OCI-LY7 (cell line): ENCODE measurements around the gene FOXN3. TPM values are rescaled to one million over a fixed set of nuclear protein-coding genes. Genes with fewer than 3 reads are reported as not detected.
A peak's percentile ranks its signal among the peaks of the same experiment; 100 is the strongest.

Experiments used
- BruUV-seq: library from RNA; stranded (reverse); fragments of 400-500 nt; replicated peaks from 2 replicates; lab custom pipeline; 2021; lab: Mats Ljungman, UMichigan
- CTCF ChIA-PET: fragments of 300-600 bp; sonication (Branson Sonifier 250); formaldehyde crosslinking; loops from one replicate; lab custom pipeline; 2022; ENCODE audit warnings: antibody characterized with exemption; ENCODE audit not compliant: unreplicated experiment; lab: Charles Lee
- POLR2A ChIA-PET: fragments of 300-600 bp; sonication (Branson Sonifier 250); formaldehyde crosslinking; loops from one replicate; lab custom pipeline; 2022; ENCODE audit warnings: antibody characterized with exemption; lab: Charles Lee
- DNase-seq: peaks from one replicate; pipeline ENCODE4 v3.0.0-alpha.2; 2015; ENCODE audit warnings: low spot score
- H2AFZ ChIP-seq: fragments of 200-600 bp; sonication (generic), shearing (Covaris generic); 2 replicates; pipeline ENCODE4 v1.6.1; 2014; ENCODE audit warnings: mild to moderate bottlenecking, antibody characterized with exemption, low read length, moderate library complexity
- H3K27ac ChIP-seq: fragments of 200-600 bp; sonication (generic); 2 replicates; pipeline ENCODE4 v1.5.1; 2014; ENCODE audit warnings: mixed run types, low read depth, mild to moderate bottlenecking, moderate library complexity, low read length, inconsistent platforms; ENCODE audit not compliant: poor library complexity, severe bottlenecking
- H3K36me3 ChIP-seq: fragments of 200-600 bp; sonication (generic); 2 replicates; pipeline ENCODE4 v1.6.1; 2014; ENCODE audit warnings: mild to moderate bottlenecking, antibody characterized with exemption, low read length, moderate library complexity, mixed read lengths; ENCODE audit not compliant: insufficient read depth
- H3K4me1 ChIP-seq: fragments of 200-600 bp; sonication (generic); 2 replicates; pipeline ENCODE4 v1.5.1; 2014; ENCODE audit warnings: mild to moderate bottlenecking, low read length; ENCODE audit not compliant: insufficient read depth, poor library complexity, severe bottlenecking
- H3K4me2 ChIP-seq: fragments of 200-600 bp; sonication (generic); 2 replicates; pipeline ENCODE4 v1.6.1; 2014; ENCODE audit warnings: mild to moderate bottlenecking, low read length
- H3K4me3 ChIP-seq: fragments of 200-600 bp; sonication (generic); 2 replicates; pipeline ENCODE4 v1.5.1; 2014; ENCODE audit warnings: mild to moderate bottlenecking, low read depth, low read length; ENCODE audit not compliant: poor library complexity, severe bottlenecking
- H3K79me2 ChIP-seq: fragments of 200-600 bp; sonication (generic); 2 replicates; pipeline ENCODE4 v1.6.1; 2016; ENCODE audit warnings: low read depth, mild to moderate bottlenecking, low read length, moderate library complexity, mixed read lengths; ENCODE audit not compliant: insufficient read depth
- H3K9me2 ChIP-seq: fragments of 200-600 bp; sonication (generic); 2 replicates; pipeline ENCODE4 v1.6.1; 2016; ENCODE audit warnings: mild to moderate bottlenecking, low read length, mixed read lengths; ENCODE audit not compliant: insufficient read depth
- H3K9me3 ChIP-seq: fragments of 200-600 bp; sonication (generic); 2 replicates; pipeline ENCODE4 v1.6.1; 2014; ENCODE audit warnings: mild to moderate bottlenecking, mixed run types, low read length, mixed read lengths
- H4K20me1 ChIP-seq: fragments of 200-600 bp; sonication (generic); 2 replicates; pipeline ENCODE4 v1.6.1; 2014; ENCODE audit warnings: mild to moderate bottlenecking, antibody characterized with exemption, low read length, moderate library complexity, mixed read lengths; ENCODE audit not compliant: insufficient read depth
- EZH2phosphoT487 ChIP-seq: fragments of 200-600 bp; sonication (generic); IDR thresholded peaks from 2 replicates; pipeline ENCODE4 v1.6.1; 2018; ENCODE audit warnings: low read depth, borderline replicate concordance, mild to moderate bottlenecking, mixed run types, antibody characterized with exemption, low read length, moderate library complexity, mixed read lengths
- intact Hi-C: fragments of 100-400 bp; cut with micrococcal nuclease; formaldehyde crosslinking; loops from one replicate; pipeline ENCODE4 v1.10.0; 2022; ENCODE audit not compliant: unreplicated experiment
- total RNA-seq, 2 experiments: library from RNA; depleted of rRNA in 1 of 2; stranded (reverse); fragments of >200 nt in 1 of 2; shearing (Covaris generic) in 1 of 2; gene quantifications; 2 replicates each; pipeline ENCODE4 v1.2.3, GENCODE V29; 2014 to 2022
- TF ChIP-seq, protein P1 (sequence below): fragments of 200-600 bp; sonication (generic); conservative IDR thresholded peaks from 2 replicates; pipeline ENCODE4 v1.5.1; 2014; ENCODE audit warnings: mild to moderate bottlenecking, antibody characterized with exemption, low read length, moderate library complexity, mixed read lengths

FOXN3 gene
- total RNA-seq, 2 experiments from 2014 or later = 77.7 to 102 TPM

DNA sequence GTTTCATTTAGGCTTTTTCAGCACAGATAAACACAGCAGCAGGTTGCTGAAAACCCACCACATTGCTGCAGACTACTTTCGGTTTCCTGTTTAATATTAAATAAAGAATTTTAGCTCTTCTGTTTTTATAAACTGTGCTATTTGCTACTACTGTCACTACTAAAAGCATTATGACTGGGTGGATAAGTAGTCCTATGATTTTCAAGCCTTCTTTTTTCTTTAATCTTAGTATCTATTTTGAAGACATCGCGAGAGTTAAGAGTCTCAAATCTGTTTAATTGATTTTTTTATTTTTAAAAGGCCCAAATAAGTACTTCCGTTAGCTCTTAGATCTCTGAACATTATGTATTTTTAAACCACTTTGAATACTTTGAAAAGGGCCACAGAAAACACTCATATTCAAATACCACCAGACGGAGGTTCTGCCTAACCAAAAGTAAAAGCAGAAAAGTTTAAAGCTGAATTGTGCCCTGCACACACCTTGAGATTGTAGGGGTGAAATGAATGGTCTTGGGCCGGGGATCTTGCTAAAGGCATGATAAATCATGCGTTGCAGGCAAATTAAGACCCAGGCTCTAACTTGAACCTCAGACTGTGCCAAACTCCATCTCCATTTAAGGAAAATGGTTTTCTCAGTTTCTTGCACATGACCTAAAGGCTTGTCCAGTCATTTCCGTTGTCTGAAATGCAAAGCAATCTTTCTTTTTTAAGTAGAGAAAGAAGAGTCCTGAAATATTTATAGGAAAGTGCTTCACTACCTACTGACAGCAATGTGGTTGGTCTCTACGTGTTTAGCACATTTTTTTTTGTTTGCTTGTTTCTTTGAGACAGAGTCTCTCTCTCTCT is 13.6 kb upstream of the FOXN3 start:
- H3K4me1 ChIP-seq = peaks cover 90% of the 10 kb centered on the region
- no peaks in the 10 kb centered on the region; the same call in 1 of the 2 replicates for H3K9me3 ChIP-seq
- H4K20me1 ChIP-seq = no peaks in the 10 kb centered on the region
- no peaks in the 10 kb centered on the region for H3K9me2 ChIP-seq
- H3K4me3 ChIP-seq = peak overlapping the region; percentile 67
- intact Hi-C loops = loop anchor here (1.0 to 10.0 kb wide), 6 partner anchors 14 to 524 kb away; partner anchors contain the start of genes EFCAB11 and TDP1
- H2AFZ ChIP-seq = peak overlapping the region; percentile 47; the same call in 1 of the 2 replicates
- H3K36me3 ChIP-seq = peaks cover 9% of the 10 kb centered on the region; the same call in 1 of the 2 replicates
- peak; percentile 97 for DNase-seq
- peak overlapping the region; percentile 99 for H3K4me2 ChIP-seq
- TF ChIP-seq, protein P1, sequence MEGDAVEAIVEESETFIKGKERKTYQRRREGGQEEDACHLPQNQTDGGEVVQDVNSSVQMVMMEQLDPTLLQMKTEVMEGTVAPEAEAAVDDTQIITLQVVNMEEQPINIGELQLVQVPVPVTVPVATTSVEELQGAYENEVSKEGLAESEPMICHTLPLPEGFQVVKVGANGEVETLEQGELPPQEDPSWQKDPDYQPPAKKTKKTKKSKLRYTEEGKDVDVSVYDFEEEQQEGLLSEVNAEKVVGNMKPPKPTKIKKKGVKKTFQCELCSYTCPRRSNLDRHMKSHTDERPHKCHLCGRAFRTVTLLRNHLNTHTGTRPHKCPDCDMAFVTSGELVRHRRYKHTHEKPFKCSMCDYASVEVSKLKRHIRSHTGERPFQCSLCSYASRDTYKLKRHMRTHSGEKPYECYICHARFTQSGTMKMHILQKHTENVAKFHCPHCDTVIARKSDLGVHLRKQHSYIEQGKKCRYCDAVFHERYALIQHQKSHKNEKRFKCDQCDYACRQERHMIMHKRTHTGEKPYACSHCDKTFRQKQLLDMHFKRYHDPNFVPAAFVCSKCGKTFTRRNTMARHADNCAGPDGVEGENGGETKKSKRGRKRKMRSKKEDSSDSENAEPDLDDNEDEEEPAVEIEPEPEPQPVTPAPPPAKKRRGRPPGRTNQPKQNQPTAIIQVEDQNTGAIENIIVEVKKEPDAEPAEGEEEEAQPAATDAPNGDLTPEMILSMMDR = no peak; the same call in 1 of the 2 replicates
- no peak for TF ChIP-seq EZH2phosphoT487
- H3K27ac ChIP-seq = peak overlapping the region; percentile 100
- BruUV-seq = TSS peak; percentile 89
- POLR2A ChIA-PET = interaction anchor here (0.7 to 4.4 kb wide), 17 partner anchors 12 to 524 kb away, joined by 3 to 21 read pairs (median 3); partner anchors contain the start of gene EFCAB11
- CTCF ChIA-PET = interaction anchor here (1.0 kb wide), 1 partner anchor 343 kb away, joined by 4 read pairs; no protein-coding TSS in a partner anchor
- H3K79me2 ChIP-seq = peaks cover 14% of the 10 kb centered on the region; the same call in 1 of the 2 replicates

DNA sequence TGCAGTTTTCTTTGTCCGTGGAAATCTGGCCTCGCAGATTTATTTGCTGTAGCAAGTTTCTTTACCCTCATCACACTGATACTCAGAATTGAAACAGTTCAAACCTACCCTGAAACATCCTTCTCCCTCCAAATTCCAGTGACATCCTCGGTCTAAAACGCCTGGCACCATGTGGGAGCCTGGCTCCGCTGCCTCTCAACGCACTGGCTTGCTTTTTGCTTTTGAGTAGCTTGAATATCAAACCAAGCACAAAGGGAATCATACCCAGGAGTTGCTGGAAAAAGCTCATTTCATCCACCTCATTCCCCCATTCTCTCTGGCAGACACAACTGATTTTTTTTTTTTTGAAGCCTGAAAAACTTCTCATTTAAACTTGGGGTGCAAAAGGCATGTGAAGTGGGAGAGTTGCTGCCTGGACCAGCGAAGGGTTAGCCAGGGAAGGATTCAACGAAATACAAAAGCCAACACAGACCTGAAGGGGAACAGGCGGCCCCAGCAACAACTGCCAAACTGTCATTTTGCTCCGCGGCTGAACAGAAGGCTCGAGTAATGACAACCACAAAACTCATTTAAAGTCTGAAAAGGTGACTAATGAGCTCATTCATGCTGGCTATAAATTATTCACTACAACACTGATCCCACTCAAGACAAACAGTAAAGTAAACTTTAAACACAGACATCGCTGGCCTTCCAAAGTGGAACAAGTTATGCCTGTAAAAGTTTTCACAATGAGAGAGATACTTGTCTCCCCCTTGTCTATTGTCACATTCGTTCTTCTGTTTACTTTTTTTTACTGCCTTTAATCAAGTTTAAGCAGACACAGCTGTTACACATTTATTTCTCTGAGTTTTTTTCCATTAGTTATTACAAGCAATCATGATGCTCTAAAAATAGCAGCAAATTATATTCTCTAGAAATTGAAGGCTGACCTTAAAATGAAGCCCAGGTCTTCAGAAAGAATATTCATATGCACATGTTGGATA is 12.5 kb upstream of the FOXN3 start:
- Histone ChIP-seq H3K9me3 (no peaks in the 10 kb centered on the region; the same call in 1 of the 2 replicates), H3K4me1 (peaks cover 85% of the 10 kb centered on the region), H3K27ac (peak overlapping the region; percentile 100), H4K20me1 (no peaks in the 10 kb centered on the region), H3K9me2 (no peaks in the 10 kb centered on the region), H3K4me2 (peak overlapping the region; percentile 99), H3K79me2 (peaks cover 14% of the 10 kb centered on the region; the same call in 1 of the 2 replicates), H2AFZ (peak overlapping the region; percentile 47; the same call in 1 of the 2 replicates), H3K4me3 (peak overlapping the region; percentile 67), H3K36me3 (peaks cover 9% of the 10 kb centered on the region; the same call in 1 of the 2 replicates)
- no peak for TF ChIP-seq EZH2phosphoT487
- TF ChIP-seq, protein P1 = no peak; the same call in 1 of the 2 replicates
- BruUV-seq = no TSS peak
- peak; percentile 58 for DNase-seq
- POLR2A ChIA-PET = interaction anchor here (0.6 to 4.4 kb wide), 22 partner anchors 9 to 525 kb away, joined by 3 to 21 read pairs (median 3); partner anchors contain the start of gene EFCAB11
- intact Hi-C loops = loop anchor here (2.0 to 10.0 kb wide), 5 partner anchors 15 to 525 kb away; partner anchors contain the start of genes EFCAB11 and TDP1
- CTCF ChIA-PET = no interaction called here
